HG03095 (cell line): ENCODE results near the gene ERO1A.

ENCODE experiments used
- ATAC-seq: cut with Tn5 transposase; IDR thresholded peaks from one replicate; pipeline ENCODE4 v1.9.1; 2021; ENCODE audit warnings: moderate library complexity; ENCODE audit not compliant: unreplicated experiment

ERO1A gene

DNA sequence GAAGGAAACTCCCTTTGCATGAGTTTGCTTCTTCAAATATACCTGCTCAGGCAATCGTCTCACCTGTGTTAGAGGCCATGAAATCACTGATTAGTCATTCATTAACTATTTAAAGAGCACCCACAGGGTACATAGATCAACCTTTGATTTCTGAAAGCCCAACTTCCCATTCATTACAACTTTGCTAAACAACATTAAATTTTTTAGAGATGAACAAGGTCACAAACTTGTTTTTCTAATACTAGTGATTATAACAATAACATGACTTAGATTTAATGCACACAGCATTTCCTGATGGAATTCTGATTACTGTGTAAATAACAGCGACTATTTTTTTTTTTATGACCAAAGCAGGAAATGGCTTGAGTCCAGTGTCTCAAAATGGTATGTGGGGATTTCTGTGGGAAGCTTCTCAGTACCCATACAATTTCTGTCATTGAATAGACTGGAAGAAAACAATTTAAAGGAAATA is 5.4 kb upstream of the ERO1A start:
- ATAC-seq = no peak

DNA sequence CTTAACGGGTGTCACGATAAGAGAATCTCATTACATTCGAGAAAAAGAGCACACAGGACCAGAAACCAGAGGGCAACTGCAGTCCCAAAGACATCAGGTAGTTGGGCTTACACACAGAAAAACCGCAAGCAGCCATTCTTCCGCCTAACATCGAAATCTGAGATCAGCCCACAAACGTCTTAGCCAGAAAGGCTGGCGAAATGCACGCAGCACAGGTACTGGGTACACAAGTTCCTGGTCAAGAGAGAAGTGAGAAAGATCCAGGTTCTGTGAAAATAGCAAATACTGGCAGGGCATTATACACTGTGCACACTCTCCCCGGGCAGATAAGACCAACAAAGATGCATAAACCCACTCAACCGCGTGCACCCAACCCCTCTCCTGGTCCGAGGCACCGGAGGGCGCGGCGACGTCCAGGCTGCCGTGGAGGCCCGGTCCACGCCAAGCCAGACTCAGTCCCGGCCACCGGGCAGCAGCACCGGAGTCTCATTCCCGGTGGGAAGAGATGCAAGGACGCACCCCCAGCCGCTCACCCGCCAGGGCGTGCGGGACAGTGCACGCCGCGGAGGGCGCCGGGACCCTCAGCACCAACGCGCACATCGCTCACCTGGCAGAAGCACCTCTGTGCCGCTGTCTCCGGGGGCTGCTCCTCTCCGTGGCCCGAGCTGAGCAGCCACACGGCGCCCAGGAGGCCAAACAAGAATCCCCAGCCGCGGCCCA is 437 bp downstream of the ERO1A start:
- peak; percentile 52 for ATAC-seq

DNA sequence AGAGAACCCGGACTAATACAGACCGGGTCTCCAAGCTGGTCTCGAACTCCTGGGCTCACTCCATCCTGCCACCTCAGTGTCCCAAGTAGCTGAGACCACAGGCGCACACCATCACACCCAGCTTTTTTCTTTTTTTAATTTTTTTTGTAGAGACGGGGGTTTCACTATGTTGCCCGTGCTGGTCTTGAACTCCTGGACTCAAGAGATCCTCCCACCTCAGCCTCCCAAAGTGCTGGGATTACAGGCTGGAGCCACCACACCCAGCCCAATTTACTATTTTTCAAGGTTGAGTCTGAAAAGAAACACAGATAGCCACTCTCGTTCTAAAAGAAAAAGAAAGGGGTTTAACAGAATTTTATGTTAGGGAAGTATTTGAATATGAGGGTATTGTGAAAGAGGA is 1.8 kb downstream of the ERO1A start:
- no peak for ATAC-seq

DNA sequence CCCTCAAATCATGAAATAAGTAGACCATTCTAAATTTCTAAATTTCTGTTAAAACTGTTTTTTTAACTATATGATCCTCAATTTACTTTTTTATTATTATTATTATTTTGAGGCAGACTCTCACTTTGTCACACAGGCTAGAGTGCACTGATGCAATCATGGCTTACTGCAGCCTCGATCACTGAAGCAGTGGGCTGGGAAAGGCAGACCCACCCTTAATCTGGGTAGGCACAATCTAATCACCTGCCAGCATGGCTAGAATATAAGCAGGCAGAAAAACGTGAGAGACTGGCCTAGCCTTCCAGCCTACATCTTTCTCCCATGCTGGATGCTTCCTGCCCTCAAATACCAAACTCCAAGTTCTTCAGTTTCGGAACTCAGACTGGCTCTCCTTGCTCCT is 2.3 kb downstream of the ERO1A start:
- no peak for ATAC-seq

DNA sequence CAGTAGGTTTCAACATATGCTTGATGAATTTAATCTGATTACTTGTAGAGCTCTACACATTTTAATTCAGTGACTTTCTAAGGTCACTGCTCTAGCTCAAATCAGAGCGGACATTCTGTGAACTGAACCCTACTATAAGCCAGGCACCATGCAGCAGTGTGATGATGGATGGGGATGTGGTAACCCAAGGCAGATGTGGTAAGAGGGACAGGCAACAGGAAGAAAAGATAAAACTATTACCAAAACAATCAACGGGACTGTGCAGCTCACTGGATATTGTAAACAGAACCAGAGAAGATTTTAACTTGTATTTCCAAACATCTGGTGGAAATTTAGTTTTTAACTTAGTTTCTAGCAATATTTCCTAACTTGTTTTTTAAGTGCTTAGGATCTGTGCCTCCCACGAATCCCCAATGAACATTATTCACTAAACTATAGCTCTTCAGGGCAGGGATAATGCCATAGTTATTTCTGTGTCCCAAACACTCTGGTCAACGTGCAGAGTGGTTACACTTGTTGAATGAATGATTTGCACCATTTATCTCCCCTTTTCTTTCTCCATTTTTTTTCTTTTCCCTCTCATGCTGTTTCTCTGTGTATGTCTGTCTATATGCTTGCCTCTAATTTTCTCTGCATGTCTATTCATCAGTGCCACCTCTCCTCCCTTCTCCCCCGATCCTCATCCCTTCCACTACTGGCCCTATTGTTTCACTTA is 3.0 kb downstream of the ERO1A start:
- no peak for ATAC-seq

DNA sequence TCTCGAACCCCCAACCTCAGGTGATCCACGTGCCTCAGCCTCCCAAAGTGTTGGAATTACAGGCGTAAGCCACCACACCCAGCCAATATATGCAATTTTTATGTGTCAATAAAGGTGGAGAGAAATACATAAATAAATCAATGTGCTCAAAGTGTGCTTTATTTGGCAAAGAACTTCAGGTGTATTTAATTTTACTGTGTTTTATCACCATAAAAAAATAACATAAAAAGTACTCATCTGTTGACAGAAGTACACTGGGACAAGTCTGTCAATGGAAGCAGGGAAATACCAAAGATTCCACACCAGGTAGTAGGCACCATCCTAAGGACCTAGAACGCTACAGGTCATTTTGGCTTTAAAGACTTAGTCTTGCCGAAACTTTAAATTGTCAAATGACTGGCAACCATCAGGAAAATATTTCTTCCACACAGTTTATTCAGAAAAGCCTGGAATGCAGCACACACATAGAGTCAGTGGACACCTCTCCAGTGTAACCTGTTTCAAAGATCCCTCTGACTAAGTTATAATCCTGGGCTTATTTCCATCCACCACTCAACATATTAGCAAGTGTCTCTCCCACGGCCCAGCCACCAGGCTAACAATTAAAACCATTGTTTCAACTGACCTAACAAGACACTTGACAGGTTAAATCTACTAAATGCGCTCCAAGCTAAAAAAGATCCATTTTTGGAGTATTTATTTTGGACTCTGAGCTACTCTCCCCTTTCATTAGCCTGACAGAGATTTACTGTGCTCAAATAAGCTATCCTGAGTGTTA is 4.2 kb downstream of the ERO1A start:
- ATAC-seq = no peak

DNA sequence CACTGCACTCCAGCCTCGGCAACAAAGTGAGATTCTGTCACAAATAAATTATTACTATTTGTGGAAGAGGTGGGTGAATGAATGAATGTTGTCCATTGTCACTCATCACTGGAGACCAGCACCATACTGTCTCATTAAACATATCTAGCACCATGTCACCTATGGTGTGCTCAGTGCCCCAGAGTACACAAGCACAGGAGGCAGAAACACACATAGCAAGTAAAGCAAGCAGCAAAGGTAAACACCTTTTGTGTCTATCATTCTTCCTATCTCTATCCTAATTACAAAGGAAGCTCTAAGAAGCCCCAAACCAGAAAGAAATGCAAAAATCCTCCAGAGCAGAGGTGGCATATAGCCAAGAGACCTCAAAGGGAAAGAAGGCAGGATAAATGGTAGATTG is 9.2 kb downstream of the ERO1A start:
- ATAC-seq = no peak

DNA sequence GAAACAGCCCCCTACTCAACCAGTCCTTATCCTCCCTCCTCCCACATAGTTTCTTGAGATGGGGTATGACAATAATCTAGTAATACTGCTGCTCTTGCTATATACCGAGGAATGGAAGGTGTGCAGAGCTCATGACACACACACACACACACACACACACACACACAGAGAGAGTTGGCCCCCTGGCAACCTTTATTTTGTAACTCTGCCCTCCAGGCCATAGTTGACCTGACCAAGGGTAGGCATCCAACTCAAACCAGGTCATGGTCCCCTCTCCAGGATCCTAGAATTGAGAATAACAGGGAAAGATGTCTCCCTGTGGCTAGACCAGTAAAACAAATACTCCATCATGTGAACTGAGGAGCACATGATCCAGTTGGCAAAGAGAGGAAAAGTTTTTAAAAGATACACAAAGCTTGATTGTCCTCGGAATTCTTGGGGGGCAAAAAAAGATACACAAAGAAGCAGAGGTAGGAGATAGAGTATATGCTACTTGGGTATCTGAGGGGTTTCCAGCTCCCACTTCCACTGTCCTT is 11.3 kb downstream of the ERO1A start:
- ATAC-seq = no peak

DNA sequence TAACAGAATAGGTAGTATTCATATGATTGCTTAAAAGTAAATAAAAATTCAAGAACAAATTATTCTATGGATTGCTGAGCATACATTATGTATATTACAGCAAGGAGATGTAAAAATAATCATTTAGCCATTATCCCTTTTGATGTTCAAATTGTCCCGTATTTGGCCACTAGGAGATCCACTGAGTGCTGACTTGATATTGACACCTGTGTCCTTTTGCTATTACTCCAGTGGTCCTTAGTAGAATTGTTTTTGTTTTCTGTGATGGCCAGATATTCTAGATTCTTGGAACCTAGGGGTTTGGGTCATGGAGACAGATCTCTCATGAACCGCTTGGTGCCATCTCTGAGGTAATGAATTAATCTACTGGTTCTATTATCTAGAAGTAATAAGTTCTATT is 16.8 kb downstream of the ERO1A start:
- ATAC-seq = no peak

DNA sequence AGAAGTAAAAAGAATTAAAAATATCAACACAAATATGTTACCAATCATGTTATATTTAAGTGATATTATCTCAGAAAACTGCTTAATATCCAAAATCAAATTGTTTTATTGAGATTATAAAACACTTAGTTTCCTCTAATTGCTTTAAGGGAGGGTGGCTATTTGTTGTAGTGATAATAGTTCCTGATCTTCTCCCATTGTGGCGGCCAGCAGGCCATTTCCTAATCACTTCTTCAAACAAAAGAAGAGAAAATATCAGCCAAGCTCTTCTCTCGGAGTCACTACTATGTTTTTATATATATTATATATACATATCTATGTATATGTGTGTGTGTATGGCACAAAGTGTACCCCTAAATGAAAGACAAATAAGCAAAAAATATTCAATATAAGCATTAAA is 31.5 kb downstream of the ERO1A start:
- no peak for ATAC-seq

DNA sequence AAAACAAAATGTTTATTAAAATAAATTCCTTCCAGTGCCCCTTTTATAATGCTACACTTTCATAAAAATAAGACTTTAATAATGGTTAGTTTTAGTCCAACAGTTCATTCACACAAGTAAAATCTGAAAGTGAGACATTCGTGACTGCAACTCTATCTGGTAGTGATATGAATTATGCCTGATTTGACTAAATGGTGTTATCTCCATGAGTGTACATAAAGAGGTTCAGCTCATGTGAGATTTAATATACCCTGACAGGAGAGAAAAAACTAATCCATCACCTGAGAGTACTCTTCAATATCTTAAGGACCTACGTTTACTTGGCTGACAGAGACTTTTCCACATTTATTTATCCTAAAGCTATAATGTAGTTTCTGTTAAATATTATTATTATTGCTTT is 34.0 kb downstream of the ERO1A start:
- no peak for ATAC-seq

DNA sequence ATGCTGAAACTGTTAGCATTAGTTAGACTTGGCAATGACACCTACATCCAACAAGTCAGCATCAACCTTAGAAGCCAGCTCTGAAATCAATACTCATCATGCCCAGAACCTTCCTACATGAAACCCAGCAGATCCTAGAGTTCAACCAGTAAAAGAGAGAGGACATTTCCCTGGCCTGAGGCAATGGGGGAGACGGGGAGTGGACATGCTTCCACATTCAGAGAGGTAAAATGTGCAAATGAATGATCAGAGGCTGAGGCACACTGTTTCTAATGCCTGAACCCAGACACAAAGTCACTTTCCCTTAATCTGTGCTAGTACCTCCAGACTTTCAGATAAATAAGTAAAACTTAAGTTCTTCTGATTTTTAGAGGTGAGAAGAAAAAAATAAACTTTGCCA is 34.5 kb downstream of the ERO1A start:
- no peak for ATAC-seq

DNA sequence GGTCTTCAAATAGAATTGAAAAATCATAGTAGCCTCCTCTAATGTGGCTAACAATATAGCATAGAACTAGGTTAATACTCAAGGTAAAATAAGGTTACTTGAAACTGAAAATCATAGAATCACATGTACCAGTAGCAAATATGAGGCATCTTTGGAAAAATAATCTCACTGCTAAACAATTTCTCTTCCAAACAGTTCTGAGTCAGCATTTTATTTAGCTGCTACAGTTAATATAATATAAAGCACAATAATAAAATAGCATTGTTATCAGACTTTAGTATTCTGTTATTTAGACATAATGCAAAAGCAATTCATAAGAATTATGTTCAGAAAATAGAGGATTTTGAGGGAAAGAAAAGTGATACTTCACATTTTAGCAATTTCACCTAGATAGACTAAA is 35.0 kb downstream of the ERO1A start:
- no peak for ATAC-seq

DNA sequence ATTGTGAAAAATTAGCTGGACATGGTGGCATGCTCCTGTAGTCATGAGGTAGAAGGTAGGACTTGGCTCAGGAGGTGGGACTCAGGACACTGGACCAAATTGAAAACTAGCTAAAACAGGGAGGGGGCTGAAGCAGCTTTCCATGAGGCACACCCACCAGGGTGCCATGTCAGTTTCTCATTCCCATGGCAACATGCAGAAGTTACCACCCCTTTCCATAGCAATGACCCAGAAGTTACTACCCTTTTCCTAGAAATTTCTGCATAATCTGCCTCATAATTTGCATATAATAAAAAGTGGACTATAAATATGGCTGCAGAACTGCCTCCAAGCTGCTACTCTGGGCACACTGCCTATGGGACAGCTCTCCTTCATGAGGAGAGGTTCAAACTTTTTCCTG is 38.5 kb downstream of the ERO1A start:
- ATAC-seq = no peak

DNA sequence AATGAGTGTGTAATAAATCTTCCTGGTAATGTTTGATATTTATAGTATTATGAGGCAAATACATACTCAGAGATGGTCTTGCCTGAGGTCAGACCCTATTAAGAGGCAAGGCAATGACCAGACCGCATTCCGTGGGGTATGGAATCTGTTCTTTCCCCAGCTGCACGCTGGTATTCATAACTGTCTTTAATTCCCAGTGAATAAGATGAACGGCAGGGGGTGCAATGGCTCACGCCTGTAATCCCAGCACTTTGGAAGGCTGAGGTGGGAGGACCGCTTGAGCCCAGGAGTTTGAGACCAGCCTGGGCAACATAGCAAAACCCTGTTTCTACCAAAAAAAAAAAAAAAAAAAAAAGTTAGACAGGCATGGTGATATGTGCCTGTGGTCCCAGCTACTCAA is 44.6 kb downstream of the ERO1A start:
- no peak for ATAC-seq

DNA sequence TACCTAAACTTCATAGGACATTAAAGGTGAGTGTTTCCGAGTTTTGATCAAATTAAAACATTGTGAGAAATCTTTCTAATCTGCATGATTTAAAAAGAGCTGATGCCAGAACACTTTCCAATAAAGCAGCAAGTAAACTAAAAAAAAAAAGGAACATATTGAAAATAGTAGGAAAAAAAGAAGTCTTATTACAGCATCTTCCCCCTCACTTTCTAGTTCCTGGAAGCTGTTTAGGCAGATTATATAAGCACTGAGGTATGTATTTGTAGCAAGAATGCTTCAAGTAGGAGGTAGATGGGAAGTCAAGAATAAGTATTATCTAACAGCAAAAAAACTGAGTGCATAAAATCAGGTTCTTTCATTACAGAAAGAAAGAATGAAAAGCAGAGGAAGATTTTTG is 45.8 kb downstream of the ERO1A start:
- ATAC-seq = no peak

DNA sequence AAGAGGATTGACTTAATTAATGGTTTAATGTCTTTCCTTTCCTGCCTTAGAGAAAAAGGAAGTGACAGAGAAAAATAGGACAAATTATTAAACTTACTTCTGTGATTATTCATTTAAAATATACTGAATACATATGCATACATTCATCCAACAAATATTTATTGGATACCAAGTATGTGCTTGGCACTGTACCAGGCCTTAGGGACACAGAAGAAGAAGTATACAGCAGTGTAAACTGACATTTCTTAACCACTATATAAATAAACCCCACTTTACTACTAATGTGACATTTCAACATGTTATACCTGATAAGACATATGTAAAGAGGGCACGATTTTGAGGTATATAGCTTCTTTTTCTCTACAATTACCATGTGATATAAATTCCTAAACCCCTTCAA is 53.6 kb downstream of the ERO1A start:
- ATAC-seq = no peak

DNA sequence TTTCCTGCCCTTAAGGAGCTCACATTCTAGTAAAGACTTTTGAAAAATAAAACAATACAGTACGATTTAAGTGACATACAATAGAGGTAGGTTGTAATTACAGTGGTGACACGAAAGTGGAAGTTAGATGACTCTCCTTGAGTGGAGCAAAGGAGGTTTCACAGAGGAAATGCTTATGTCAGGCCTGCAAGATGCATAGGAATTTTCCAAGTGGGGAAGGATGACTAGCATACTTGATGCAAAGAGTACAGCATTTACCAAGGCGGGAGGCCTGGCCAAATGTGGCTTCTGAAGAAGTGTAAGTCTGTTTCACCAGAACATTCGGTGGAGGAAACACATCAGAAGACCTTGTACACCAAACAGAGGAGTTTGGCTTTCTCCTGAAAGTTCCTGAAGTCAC is 55.2 kb downstream of the ERO1A start:
- no peak for ATAC-seq

DNA sequence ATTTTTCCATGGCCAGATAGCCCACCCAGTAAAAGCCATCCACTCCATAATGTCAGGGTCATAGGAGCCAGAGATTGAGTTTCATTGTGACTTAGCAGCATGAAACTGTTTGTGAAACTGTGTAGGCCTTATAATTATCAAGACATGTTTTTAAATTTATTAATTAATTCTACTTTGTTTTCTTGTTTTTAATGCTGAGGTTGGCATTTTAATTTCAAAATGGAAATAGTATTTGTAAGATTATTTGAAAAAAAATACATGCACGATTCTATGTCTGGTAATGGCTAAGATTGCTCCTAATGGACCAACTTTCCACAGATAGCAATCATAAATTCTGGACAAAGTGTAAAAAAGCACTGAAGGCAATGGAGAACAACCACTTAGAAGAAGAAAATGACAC is 75.7 kb downstream of the ERO1A start:
- no peak for ATAC-seq

DNA sequence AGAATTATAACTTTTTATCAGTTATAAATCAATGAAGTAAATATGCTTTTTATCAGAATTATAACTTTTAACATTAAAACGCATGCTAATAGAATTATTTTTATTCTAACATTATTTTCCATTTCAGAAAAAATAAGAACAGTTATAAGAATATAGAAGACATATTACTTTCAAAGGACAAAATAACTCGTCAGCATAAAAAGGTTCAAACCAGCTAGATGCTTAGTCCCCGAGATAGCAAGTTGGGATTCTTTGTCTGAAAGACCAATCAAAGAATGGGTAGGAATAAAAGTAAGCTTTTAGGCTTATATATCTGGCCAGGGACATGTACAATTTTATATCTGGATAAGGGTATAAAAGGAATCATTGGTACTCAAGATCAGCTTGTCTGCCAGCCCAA is 76.8 kb downstream of the ERO1A start:
- ATAC-seq = no peak

DNA sequence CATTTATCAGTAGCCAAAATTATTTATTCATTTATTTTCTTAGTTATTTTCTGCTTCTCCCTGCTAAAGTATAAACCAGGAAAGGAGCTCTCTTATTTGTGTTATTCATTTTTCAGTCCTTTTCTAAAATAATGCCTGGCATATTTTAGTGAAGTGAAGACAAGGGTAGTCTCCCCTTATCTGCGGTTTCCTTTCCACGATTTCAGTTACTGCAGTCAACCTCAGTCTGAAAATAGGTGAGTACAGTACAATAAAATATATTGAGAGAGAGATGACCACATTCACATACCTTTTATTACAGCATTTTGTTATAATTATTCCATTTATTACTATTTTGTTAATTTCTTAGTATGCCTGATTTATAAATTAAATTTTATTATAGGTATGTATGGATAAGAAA is 85.2 kb downstream of the ERO1A start:
- no peak for ATAC-seq
